ENCODE data around the gene ZDHHC14.
"Not testable (repeated sequence)": the region's sequence is repeated elsewhere in the genome, so short reads cannot be mapped to it uniquely, and the experiment has no call there.

Gene ZDHHC14

DNA sequence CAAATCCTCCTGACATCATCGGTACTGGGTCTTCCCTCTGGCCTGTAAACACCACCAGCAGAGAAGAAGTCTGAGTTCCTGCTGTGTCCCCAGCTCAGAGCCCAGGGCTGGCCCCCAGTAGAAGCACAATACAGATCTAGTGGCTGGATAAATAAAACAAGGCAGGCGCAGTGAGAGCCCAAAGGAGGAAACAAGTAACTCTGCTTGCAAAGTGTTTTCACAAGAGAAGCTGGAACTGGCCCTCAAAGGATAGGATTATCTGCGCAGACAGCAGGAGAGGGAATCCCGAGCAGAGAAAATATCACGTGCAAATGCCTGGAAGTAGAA lies 205.1 kb downstream of the ZDHHC14 start:
- TF ChIP-seq, protein P1, sequence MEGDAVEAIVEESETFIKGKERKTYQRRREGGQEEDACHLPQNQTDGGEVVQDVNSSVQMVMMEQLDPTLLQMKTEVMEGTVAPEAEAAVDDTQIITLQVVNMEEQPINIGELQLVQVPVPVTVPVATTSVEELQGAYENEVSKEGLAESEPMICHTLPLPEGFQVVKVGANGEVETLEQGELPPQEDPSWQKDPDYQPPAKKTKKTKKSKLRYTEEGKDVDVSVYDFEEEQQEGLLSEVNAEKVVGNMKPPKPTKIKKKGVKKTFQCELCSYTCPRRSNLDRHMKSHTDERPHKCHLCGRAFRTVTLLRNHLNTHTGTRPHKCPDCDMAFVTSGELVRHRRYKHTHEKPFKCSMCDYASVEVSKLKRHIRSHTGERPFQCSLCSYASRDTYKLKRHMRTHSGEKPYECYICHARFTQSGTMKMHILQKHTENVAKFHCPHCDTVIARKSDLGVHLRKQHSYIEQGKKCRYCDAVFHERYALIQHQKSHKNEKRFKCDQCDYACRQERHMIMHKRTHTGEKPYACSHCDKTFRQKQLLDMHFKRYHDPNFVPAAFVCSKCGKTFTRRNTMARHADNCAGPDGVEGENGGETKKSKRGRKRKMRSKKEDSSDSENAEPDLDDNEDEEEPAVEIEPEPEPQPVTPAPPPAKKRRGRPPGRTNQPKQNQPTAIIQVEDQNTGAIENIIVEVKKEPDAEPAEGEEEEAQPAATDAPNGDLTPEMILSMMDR (IDR thresholded peaks at IDR 0.05; ENCODE audit: low read depth, low read length, poor library complexity, severe bottlenecking), result no peak
- TF ChIP-seq EZH2phosphoT487 (IDR thresholded peaks at IDR 0.05; ENCODE audit: borderline replicate concordance, low read length), result no peak
- Histone ChIP-seq H3F3A (ENCODE audit: control insufficient read depth, insufficient read depth) (no peaks in the 10 kb centered on the region), H3K9me3 (ENCODE audit: control insufficient read depth, insufficient read depth, low read length) (peaks cover 24% of the 10 kb centered on the region), H4K20me1 (ENCODE audit: control insufficient read depth, insufficient read depth, low read depth, low read length) (no peaks in the 10 kb centered on the region), H3K4me1 (ENCODE audit: control insufficient read depth, low read length) (no peaks in the 10 kb centered on the region), H3K4me2 (ENCODE audit: low read length) (no peak overlapping the region), H3K36me3 (ENCODE audit: control insufficient read depth, low read length) (no peaks in the 10 kb centered on the region), H3K27ac (ENCODE audit: low read depth, low read length) (no peak overlapping the region), H3K27me3 (ENCODE audit: control insufficient read depth, low read length) (no peaks in the 10 kb centered on the region), H3K9me2 (replicated peaks; ENCODE audit: control insufficient read depth, low read length) (no peaks in the 10 kb centered on the region), H3K79me2 (ENCODE audit: control insufficient read depth, low read length) (no peaks in the 10 kb centered on the region), H3K4me3 (ENCODE audit: low read length) (no peak overlapping the region)

DNA sequence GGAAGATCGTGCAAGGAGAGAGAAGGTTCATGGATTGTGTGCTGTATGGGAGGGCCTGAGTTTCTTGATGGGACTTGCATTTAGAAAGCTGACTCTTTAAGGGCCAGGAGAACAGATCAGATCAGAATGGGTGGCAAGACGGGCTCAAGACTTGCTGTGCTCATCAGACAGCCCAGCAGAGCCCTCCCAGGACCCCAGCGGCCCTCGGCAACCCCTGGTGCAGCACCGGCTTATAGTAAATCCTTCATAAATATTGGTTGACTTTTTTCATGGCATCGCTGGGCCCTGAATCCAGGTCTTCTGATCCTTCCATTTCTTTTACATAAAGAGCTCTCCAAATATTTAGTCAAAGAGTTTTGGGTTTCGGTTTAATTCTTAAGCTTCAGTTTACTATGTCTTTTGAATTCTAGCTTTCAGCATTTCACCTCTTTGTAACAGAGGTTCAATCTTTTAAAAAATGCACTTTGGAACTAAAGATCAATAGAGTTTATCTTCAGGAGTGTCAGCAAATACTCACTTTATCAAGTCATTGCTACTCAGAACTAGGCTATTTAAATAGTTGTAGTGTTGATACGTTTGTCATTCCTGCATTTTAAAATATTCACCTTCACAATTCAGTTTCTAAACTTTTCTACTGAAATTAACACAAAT lies 205.6 kb downstream of the ZDHHC14 start:
- H3K27me3 ChIP-seq (ENCODE audit: control insufficient read depth, low read length), result no peaks in the 10 kb centered on the region
- H3K27ac ChIP-seq (ENCODE audit: low read depth, low read length), result no peak overlapping the region
- H3K4me2 ChIP-seq (ENCODE audit: low read length), result no peak overlapping the region
- H3K36me3 ChIP-seq (ENCODE audit: control insufficient read depth, low read length), result no peaks in the 10 kb centered on the region
- no peaks in the 10 kb centered on the region for H3K4me1 ChIP-seq (ENCODE audit: control insufficient read depth, low read length)
- TF ChIP-seq EZH2phosphoT487 (IDR thresholded peaks at IDR 0.05; ENCODE audit: borderline replicate concordance, low read length), result no peak
- TF ChIP-seq, protein P1 (IDR thresholded peaks at IDR 0.05; ENCODE audit: low read depth, low read length, poor library complexity, severe bottlenecking), result no peak
- H3F3A ChIP-seq (ENCODE audit: control insufficient read depth, insufficient read depth), result no peaks in the 10 kb centered on the region
- no peaks in the 10 kb centered on the region for H3K79me2 ChIP-seq (ENCODE audit: control insufficient read depth, low read length)
- H3K4me3 ChIP-seq (ENCODE audit: low read length), result no peak overlapping the region
- peaks cover 30% of the 10 kb centered on the region for H3K9me3 ChIP-seq (ENCODE audit: control insufficient read depth, insufficient read depth, low read length)
- no peaks in the 10 kb centered on the region for H4K20me1 ChIP-seq (ENCODE audit: control insufficient read depth, insufficient read depth, low read depth, low read length)
- H3K9me2 ChIP-seq (replicated peaks; ENCODE audit: control insufficient read depth, low read length), result no peaks in the 10 kb centered on the region

DNA sequence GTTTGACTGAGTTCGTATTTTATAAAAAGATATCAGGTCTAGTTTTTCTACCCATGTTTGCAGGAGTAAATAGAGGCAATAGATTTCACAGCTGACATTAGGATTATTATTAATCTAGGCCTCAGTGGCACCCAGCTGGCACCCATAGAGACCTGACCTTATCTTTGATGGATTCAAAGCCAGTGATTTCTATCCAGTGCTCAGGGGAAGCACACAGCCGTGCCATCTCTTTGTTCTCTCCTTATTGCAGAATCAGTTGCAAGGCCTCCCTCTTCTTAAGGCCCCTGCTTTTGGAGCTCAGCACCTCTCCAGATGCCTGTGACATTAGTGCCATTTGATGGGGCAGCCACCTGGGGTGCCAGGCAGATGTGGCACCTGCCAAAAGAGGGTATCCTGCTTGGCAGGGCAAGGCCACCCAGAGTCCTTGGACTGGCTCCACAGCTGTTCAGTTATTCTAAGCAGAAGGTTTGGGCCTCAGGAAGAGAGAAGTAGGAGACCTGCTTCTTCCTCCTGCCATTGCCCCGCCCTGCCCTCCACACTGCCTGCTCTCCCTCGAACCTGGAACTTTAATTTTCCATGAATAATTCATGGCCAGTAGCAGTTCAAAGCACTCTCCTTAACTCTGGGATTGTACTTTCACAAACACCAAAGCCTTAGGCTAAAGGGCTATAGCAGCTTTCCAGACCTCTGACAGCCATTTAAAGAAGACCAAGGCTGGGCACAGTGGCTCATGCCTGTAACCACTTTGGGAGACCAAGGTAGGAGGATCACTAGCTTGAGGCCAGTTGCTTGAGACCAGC lies 206.3 kb downstream of the ZDHHC14 start:
- no peak overlapping the region for H3K27ac ChIP-seq (ENCODE audit: low read depth, low read length)
- H3F3A ChIP-seq (ENCODE audit: control insufficient read depth, insufficient read depth), result no peaks in the 10 kb centered on the region
- TF ChIP-seq, protein P1 (IDR thresholded peaks at IDR 0.05; ENCODE audit: low read depth, low read length, poor library complexity, severe bottlenecking), result no peak
- no peak for TF ChIP-seq EZH2phosphoT487 (IDR thresholded peaks at IDR 0.05; ENCODE audit: borderline replicate concordance, low read length)
- H3K79me2 ChIP-seq (ENCODE audit: control insufficient read depth, low read length), result no peaks in the 10 kb centered on the region
- H3K27me3 ChIP-seq (ENCODE audit: control insufficient read depth, low read length), result no peaks in the 10 kb centered on the region
- no peaks in the 10 kb centered on the region for H4K20me1 ChIP-seq (ENCODE audit: control insufficient read depth, insufficient read depth, low read depth, low read length)
- peaks cover 32% of the 10 kb centered on the region for H3K9me3 ChIP-seq (ENCODE audit: control insufficient read depth, insufficient read depth, low read length)
- H3K4me1 ChIP-seq (ENCODE audit: control insufficient read depth, low read length), result peaks cover 1% of the 10 kb centered on the region; the same call in 1 of the 2 replicates
- no peak overlapping the region for H3K4me3 ChIP-seq (ENCODE audit: low read length)
- no peaks in the 10 kb centered on the region for H3K36me3 ChIP-seq (ENCODE audit: control insufficient read depth, low read length)
- H3K4me2 ChIP-seq (ENCODE audit: low read length), result no peak overlapping the region
- H3K9me2 ChIP-seq (replicated peaks; ENCODE audit: control insufficient read depth, low read length), result no peaks in the 10 kb centered on the region

DNA sequence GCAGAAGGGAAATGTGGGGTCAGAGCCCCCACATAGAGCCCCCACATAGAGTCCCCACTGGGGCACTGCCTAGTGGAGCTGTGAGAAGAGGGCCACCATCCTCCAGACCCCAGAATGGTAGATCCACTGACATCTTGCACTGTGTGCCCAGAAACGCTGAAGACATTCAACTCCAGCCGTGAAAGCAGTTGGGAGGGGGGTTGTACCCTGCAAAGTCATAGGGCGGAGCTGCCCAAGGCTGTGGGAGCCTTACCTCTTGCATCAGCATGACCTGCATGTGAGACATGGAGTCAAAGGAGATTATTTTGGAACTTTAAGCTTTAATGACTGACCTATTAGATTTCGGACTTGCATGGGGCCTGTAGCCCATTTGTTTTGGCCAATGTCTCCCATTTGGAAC lies 209.7 kb downstream of the ZDHHC14 start:
- H3F3A ChIP-seq (ENCODE audit: control insufficient read depth, insufficient read depth); H3K4me1 ChIP-seq (ENCODE audit: control insufficient read depth, low read length); H3K9me2 ChIP-seq (replicated peaks; ENCODE audit: control insufficient read depth, low read length); H3K79me2 ChIP-seq (ENCODE audit: control insufficient read depth, low read length); H3K4me2 ChIP-seq (ENCODE audit: low read length); H3K4me3 ChIP-seq (ENCODE audit: low read length); H3K27ac ChIP-seq (ENCODE audit: low read depth, low read length); H3K27me3 ChIP-seq (ENCODE audit: control insufficient read depth, low read length); H4K20me1 ChIP-seq (ENCODE audit: control insufficient read depth, insufficient read depth, low read depth, low read length); H3K36me3 ChIP-seq (ENCODE audit: control insufficient read depth, low read length): not testable (repeated sequence)
- peaks cover 32% of the 10 kb centered on the region for H3K9me3 ChIP-seq (ENCODE audit: control insufficient read depth, insufficient read depth, low read length)
